Activated CD4-positive, CD25-positive, alpha-beta regulatory T cell treated with anti-CD3 and anti-CD28 coated beads, Interleukin-2, amount 50 U/mL, for 24 hours (primary cell): ENCODE data around the gene MAP2K2.

Experiments
- ATAC-seq, 2 donors: fragments of 150-1000 bp; cut with Tn5 transposase; one replicate each; pipeline ENCODE4 v1.10.0; 2021; ENCODE audit warnings: mild to moderate bottlenecking in 1 of 2, moderate library complexity in 1 of 2

MAP2K2 gene

GRCh38 chr19:4075373-4075772, 48.5 kb downstream of the MAP2K2 start:
- ATAC-seq = peak in 1 of 2 donors; percentile 22

GRCh38 chr19:4071610-4072009, 52.3 kb downstream of the MAP2K2 start:
- ATAC-seq = no peak

- ATAC-seq = no peak
Observed at GRCh38 chr19:4069331-4069959, 54.5 kb downstream of the MAP2K2 start.

- no peak for ATAC-seq
Observed at GRCh38 chr19:4068047-4068966, 55.6 kb downstream of the MAP2K2 start.

GRCh38 chr19:4067396-4068046, 56.4 kb downstream of the MAP2K2 start:
- no peak for ATAC-seq

GRCh38 chr19:4066682-4067395, 57.1 kb downstream of the MAP2K2 start, which contains the start of gene ZBTB7A:
ZBTB7A (minus strand) TSS chr19:4066899; CDS start chr19:4055232, 11,667 bp downstream.
- ATAC-seq = peak; percentile 30 to 37

- no peak for ATAC-seq
Observed at GRCh38 chr19:4066176-4066606, 57.7 kb downstream of the MAP2K2 start.

- ATAC-seq = peak; percentile 82 to 85
Observed at GRCh38 chr19:4065430-4066175, 58.3 kb downstream of the MAP2K2 start.

- no peak for ATAC-seq
Observed at GRCh38 chr19:4064496-4065260, 59.2 kb downstream of the MAP2K2 start.

- no peak for ATAC-seq
Observed at GRCh38 chr19:4064149-4064495, 59.8 kb downstream of the MAP2K2 start.

GRCh38 chr19:4063369-4064148, 60.4 kb downstream of the MAP2K2 start:
- ATAC-seq = no peak

GRCh38 chr19:4062419-4063368, 61.2 kb downstream of the MAP2K2 start:
- no peak for ATAC-seq

- ATAC-seq = no peak
Observed at GRCh38 chr19:4061683-4062418, 62.1 kb downstream of the MAP2K2 start.

- ATAC-seq = no peak
Observed at GRCh38 chr19:4061178-4061682, 62.7 kb downstream of the MAP2K2 start.

- ATAC-seq = no peak
Observed at GRCh38 chr19:4060621-4061177, 63.2 kb downstream of the MAP2K2 start.

- ATAC-seq = peak; percentile 40 to 46
Observed at GRCh38 chr19:4059891-4060620, 63.9 kb downstream of the MAP2K2 start.

- no peak for ATAC-seq
Observed at GRCh38 chr19:4059453-4059871, 64.5 kb downstream of the MAP2K2 start.
